Effector CD4-positive, alpha-beta T cell (primary cell): ENCODE results near the gene PCDH9.

Experiments
- DNase-seq: peaks from one replicate; pipeline ENCODE4 v3.0.0-alpha.2; 2020
- total RNA-seq: gene quantifications from one replicate; lab custom pipeline; 2026; lab: John Stamatoyannopoulos, UW

The PCDH9 gene
- total RNA-seq = 0.75 reads per million

- no peak for DNase-seq
Observed at GRCh38 chr13:67229481-67230403, at the start of gene PCDH9. Gene PCDH9 (minus strand): TSS chr13:67230336. CDS start chr13:67228440, 1,896 bp downstream.

GRCh38 chr13:67278235-67278634, 48.1 kb upstream of the PCDH9 start:
- no peak for DNase-seq

- no peak for DNase-seq
Observed at GRCh38 chr13:67277581-67277980, 47.4 kb upstream of the PCDH9 start.

- no peak for DNase-seq
Observed at GRCh38 chr13:67275351-67275960, 45.3 kb upstream of the PCDH9 start.

GRCh38 chr13:67273001-67273400, 42.9 kb upstream of the PCDH9 start:
- no peak for DNase-seq

- DNase-seq = no peak
Observed at GRCh38 chr13:67267136-67267535, 37.0 kb upstream of the PCDH9 start.

GRCh38 chr13:67259208-67259607, 29.1 kb upstream of the PCDH9 start:
- DNase-seq = no peak

- DNase-seq = no peak
Observed at GRCh38 chr13:67258482-67258881, 28.3 kb upstream of the PCDH9 start.

GRCh38 chr13:67238861-67239260, 8.7 kb upstream of the PCDH9 start:
- no peak for DNase-seq

GRCh38 chr13:67238277-67238859, 8.2 kb upstream of the PCDH9 start:
- DNase-seq = no peak

GRCh38 chr13:67235265-67235664, 5.1 kb upstream of the PCDH9 start:
- no peak for DNase-seq

GRCh38 chr13:67232384-67232783, 2.2 kb upstream of the PCDH9 start:
- DNase-seq = no peak

GRCh38 chr13:67231289-67232000, 1.3 kb upstream of the PCDH9 start:
- no peak for DNase-seq

- DNase-seq = peak; percentile 51
Observed at GRCh38 chr13:67230404-67231288, 510 bp upstream of the PCDH9 start.

GRCh38 chr13:67228916-67229315, 1.2 kb downstream of the PCDH9 start:
- DNase-seq = no peak

GRCh38 chr13:67228031-67228430, 2.1 kb downstream of the PCDH9 start:
- DNase-seq = no peak

- no peak for DNase-seq
Observed at GRCh38 chr13:67227131-67227983, 2.8 kb downstream of the PCDH9 start.

GRCh38 chr13:67226696-67227095, 3.4 kb downstream of the PCDH9 start:
- DNase-seq = no peak

- DNase-seq = no peak
Observed at GRCh38 chr13:67225252-67226159, 4.6 kb downstream of the PCDH9 start.
